ENCODE results near the gene GAL3ST1.

GRCh38 chr22:30591588-30592359, 17.3 kb upstream of the GAL3ST1 start, which contains the start of gene PES1:
- TF ChIP-seq CTCF (conservative IDR thresholded peaks at IDR 0.05; ENCODE audit: low read length) (no peak), EZH2phosphoT487 (IDR thresholded peaks at IDR 0.05; ENCODE audit: borderline replicate concordance) (no peak)

Measured in Loucy (cell line).